Breast epithelium (tissue), 3 donors: ENCODE results near the gene KHSRP.

Experiments
- CTCF ChIP-seq, 3 donors: fragments of 450-650 bp; IDR thresholded peaks; one replicate each; pipeline ENCODE4 v1.5.1; 2016 to 2017; ENCODE audit warnings: antibody characterized with exemption in 3 of 3, mild to moderate bottlenecking in 3 of 3, moderate library complexity in 3 of 3
- POLR2A ChIP-seq: fragments of 450-650 bp; IDR thresholded peaks from one replicate; pipeline ENCODE4 v1.6.1; 2016; ENCODE audit warnings: antibody characterized with exemption, mild to moderate bottlenecking, moderate library complexity
- POLR2AphosphoS5 ChIP-seq, 3 donors: sonication (generic); formaldehyde crosslinking; IDR thresholded peaks; one replicate each; pipeline ENCODE4 v1.6.1; 2017; ENCODE audit warnings: antibody characterized with exemption in 3 of 3

- no peak for TF ChIP-seq CTCF (IDR thresholded peaks at IDR 0.05)
- TF ChIP-seq POLR2A = no peak
- no peak for TF ChIP-seq POLR2AphosphoS5 (IDR thresholded peaks at IDR 0.05)
Observed at GRCh38 chr19:6448045-6448444, 23.4 kb upstream of the KHSRP start.
